ENCODE data around the gene LRRIQ4. TPM values are rescaled to one million over a fixed set of nuclear protein-coding genes. Genes with fewer than 3 reads are reported as not detected.

The LRRIQ4 gene
- total RNA-seq, result not detected in 2 replicates

GRCh38 chr3:169812332-169813235 lies at the start of gene LRRIQ4, which contains the start of gene LRRC34:
Gene LRRIQ4, plus strand, starts transcription at chr3:169812870. Its CDS starts 9,052 bp downstream, at chr3:169821922.
Gene LRRC34, minus strand, starts transcription at chr3:169812904. Its CDS starts 356 bp downstream, at chr3:169812548.

GRCh38 chr3:169764882-169765612 lies 47.6 kb upstream of the LRRIQ4 start, which contains the start of gene TERC:
Gene TERC, minus strand, starts transcription at chr3:169765060.

GRCh38 chr3:169769287-169770181 lies 43.1 kb upstream of the LRRIQ4 start, which contains the start of gene ACTRT3:
Gene ACTRT3, minus strand, starts transcription at chr3:169769561. Its CDS starts 41 bp downstream, at chr3:169769520.

GRCh38 chr3:169772897-169773816 lies 39.5 kb upstream of the LRRIQ4 start, which contains the start of gene MYNN:
Gene MYNN, plus strand, starts transcription at chr3:169773396. Its CDS starts 900 bp downstream, at chr3:169774296.

GRCh38 chr3:169869484-169870220 lies 57.0 kb downstream of the LRRIQ4 start, which contains the start of gene LRRC31:
Gene LRRC31, minus strand, starts transcription at chr3:169869935. Its CDS starts 128 bp downstream, at chr3:169869807.

Other genes starting within 250 kb of the LRRIQ4 start
- gene MECOM, start 149.2 kb upstream of the LRRIQ4 start, total RNA-seq, result 2.0 and 8.6 TPM in 2 replicates
- gene TERC, start 47.8 kb upstream of the LRRIQ4 start, total RNA-seq, result 147 TPM in 2 replicates
- gene ACTRT3, start 43.3 kb upstream of the LRRIQ4 start, total RNA-seq, result 2.3 and 6.5 TPM in 2 replicates
- gene MYNN, start 39.5 kb upstream of the LRRIQ4 start, total RNA-seq, result 9.6 and 13.4 TPM in 2 replicates
- 2.1 and 15.5 TPM in 2 replicates for gene LRRC34, start within 50 bp of the LRRIQ4 start, total RNA-seq
- not detected in 2 replicates for gene LRRC31, start 57.1 kb downstream of the LRRIQ4 start, total RNA-seq
- gene SAMD7, start 98.7 kb downstream of the LRRIQ4 start, total RNA-seq, result not detected in 2 replicates
- gene SEC62, start 153.9 kb downstream of the LRRIQ4 start, total RNA-seq, result 23.4 and 30.8 TPM in 2 replicates
- gene GPR160, start 225.1 kb downstream of the LRRIQ4 start, total RNA-seq, result 0.09 TPM in 1 of 2 replicates, not detected in the other

Measured in pericardium fibroblast (primary cell).